Measurements from ENCODE around the gene LRRC46. TPM values are rescaled to one million over a fixed set of nuclear protein-coding genes. Genes with fewer than 3 reads are reported as not detected.
A peak's percentile ranks its signal among the peaks of the same experiment; 100 is the strongest.

Gene LRRC46
- total and polyA plus RNA-seq, 2 of the 13 experiments (the other 11 are each of a cell fraction or from before 2014, with no cell fraction given): 0.09 TPM

GRCh38 chr17:47840001-47840741, 8.7 kb downstream of the LRRC46 start (continued):
- no peak for TF ChIP-seq ZNF101 (CRISPR knock-in tag; IDR thresholded peaks at IDR 0.05; ENCODE audit: borderline replicate concordance, low read depth)
- no peak for TF ChIP-seq ZFP36 (IDR thresholded peaks at IDR 0.05; ENCODE audit: borderline replicate concordance, low read depth, low read length, partially characterized antibody)
- peak; percentile 33; the same call in 1 of the 2 replicates for TF ChIP-seq ADNP (CRISPR knock-in tag; IDR thresholded peaks at IDR 0.05)
- no peak for TF ChIP-seq ATF2 (CRISPR knock-in tag; IDR thresholded peaks at IDR 0.05)
- no peak for TF ChIP-seq ZNF704 (CRISPR knock-in tag; IDR thresholded peaks at IDR 0.05; ENCODE audit: borderline replicate concordance)
- 0 out of 2 replicates have a peak, but pooled peaks have one; percentile 16 for TF ChIP-seq ARNTL (CRISPR knock-in tag; IDR thresholded peaks at IDR 0.05)
- no peak for TF ChIP-seq ZNF354B (CRISPR knock-in tag; IDR thresholded peaks at IDR 0.05)
- no peak for TF ChIP-seq ZNF639 (CRISPR knock-in tag; conservative IDR thresholded peaks at IDR 0.05)
- no peak for TF ChIP-seq ZNF326 (CRISPR knock-in tag; IDR thresholded peaks at IDR 0.05; ENCODE audit: borderline replicate concordance)
- TF ChIP-seq NRL (CRISPR knock-in tag; IDR thresholded peaks at IDR 0.05; ENCODE audit: borderline replicate concordance): no peak; the same call in 1 of the 2 replicates
- no peak for TF ChIP-seq IRF9 (CRISPR knock-in tag; IDR thresholded peaks at IDR 0.05; ENCODE audit: borderline replicate concordance)
- no peak for TF ChIP-seq TAF15 (IDR thresholded peaks at IDR 0.05; ENCODE audit: low read depth, low read length, poor library complexity, severe bottlenecking)
- TF ChIP-seq HINFP (CRISPR knock-in tag; IDR thresholded peaks at IDR 0.05; ENCODE audit: low read depth): no peak
- 0 out of 2 replicates have a peak, but pooled peaks have one; percentile 42 for TF ChIP-seq KDM1A (CRISPR knock-in tag; IDR thresholded peaks at IDR 0.05)
- TF ChIP-seq NPAS2 (CRISPR knock-in tag; IDR thresholded peaks at IDR 0.05; ENCODE audit: borderline replicate concordance): no peak
- TF ChIP-seq MXI1 (IDR thresholded peaks at IDR 0.05; ENCODE audit: borderline replicate concordance, low read depth, low read length): no peak
- no peak for TF ChIP-seq ZFP91 (CRISPR knock-in tag; IDR thresholded peaks at IDR 0.05; ENCODE audit: borderline replicate concordance)
- no peak for TF ChIP-seq KDM5A (IDR thresholded peaks at IDR 0.05; ENCODE audit: borderline replicate concordance, low read length)
- TF ChIP-seq EED (CRISPR knock-in tag; IDR thresholded peaks at IDR 0.05): peak; percentile 54; the same call in 1 of the 2 replicates

All from HepG2 (cell line).